IMR-90 (cell line): ENCODE measurements around the gene MBD3L2B. TPM values are rescaled to one million over a fixed set of nuclear protein-coding genes. Genes with fewer than 3 reads are reported as not detected.

Experiments used
- ATAC-seq: fragments of 200-7000 bp; cut with Tn5 transposase; 2 replicates; pipeline ENCODE4 v1.9.1; 2020; ENCODE audit warnings: low read depth, mild to moderate bottlenecking, moderate library complexity
- BruUV-seq: library from RNA; stranded (reverse); fragments of 400-500 nt; replicated peaks from 2 replicates; lab custom pipeline; 2021; lab: Mats Ljungman, UMichigan
- CTCF ChIA-PET: fragments of 300-600 bp; formaldehyde crosslinking; extraction: SDS; loops from one replicate; lab custom pipeline; 2021; ENCODE audit warnings: antibody characterized with exemption; lab: Yijun Ruan, JAX
- POLR2A ChIA-PET: fragments of 300-600 bp; sonication (Branson Sonifier 250); formaldehyde crosslinking; loops from one replicate; lab custom pipeline; 2022; ENCODE audit warnings: antibody characterized with exemption; ENCODE audit not compliant: unreplicated experiment; lab: Charles Lee
- DNase-seq: peaks from one replicate; pipeline ENCODE4 v3.0.0; 2013
- H2AFZ ChIP-seq: replicated peaks from 2 replicates; pipeline ENCODE3; 2013; ENCODE audit warnings: low read length, mild to moderate bottlenecking; ENCODE audit not compliant: poor library complexity
- H2AK5ac ChIP-seq: 2 replicates; pipeline ENCODE4 v1.6.1; 2013; ENCODE audit warnings: low read depth, low read length, inconsistent platforms
- H2AK9ac ChIP-seq: replicated peaks from 2 replicates; pipeline ENCODE3; 2013; ENCODE audit warnings: mild to moderate bottlenecking, low read depth, low read length, moderate library complexity; ENCODE audit not compliant: poor library complexity
- H2BK120ac ChIP-seq: 2 replicates; pipeline ENCODE4 v1.6.1; 2013; ENCODE audit warnings: low read depth, low read length, inconsistent platforms
- H2BK15ac ChIP-seq: 3 replicates; pipeline ENCODE4 v1.6.1; 2013; ENCODE audit warnings: low read depth, low read length, inconsistent platforms
- H2BK20ac ChIP-seq: 2 replicates; pipeline ENCODE4 v1.6.1; 2013; ENCODE audit warnings: low read depth, mild to moderate bottlenecking, inconsistent platforms, low read length, moderate library complexity
- H2BK5ac ChIP-seq: 2 replicates; pipeline ENCODE4 v1.6.1; 2013; ENCODE audit warnings: mild to moderate bottlenecking, low read depth, low read length, inconsistent platforms; ENCODE audit not compliant: poor library complexity, severe bottlenecking
- H3K14ac ChIP-seq: replicated peaks from 2 replicates; pipeline ENCODE4 v1.6.1; 2013; ENCODE audit warnings: low read depth, low read length, inconsistent platforms
- H3K18ac ChIP-seq: 2 replicates; pipeline ENCODE4 v1.6.1; 2013; ENCODE audit warnings: low read depth, low read length, control low read depth
- H3K23ac ChIP-seq: 2 replicates; pipeline ENCODE4 v1.6.1; 2013; ENCODE audit warnings: low read depth, low read length, inconsistent platforms
- H3K27ac ChIP-seq: 2 replicates; pipeline ENCODE4 v1.5.1; 2013; ENCODE audit warnings: mild to moderate bottlenecking, control low read depth, low read length; ENCODE audit not compliant: insufficient read depth
- H3K27me3 ChIP-seq: 2 replicates; pipeline ENCODE4 v1.6.1; 2013; ENCODE audit warnings: low read length; ENCODE audit not compliant: control insufficient read depth, insufficient read depth
- H3K36me3 ChIP-seq: 2 replicates; pipeline ENCODE4 v1.6.1; 2013; ENCODE audit warnings: low read length, mixed read lengths; ENCODE audit not compliant: control insufficient read depth, insufficient read depth
- H3K4ac ChIP-seq: 2 replicates; pipeline ENCODE4 v1.6.1; 2013; ENCODE audit warnings: low read depth, low read length, inconsistent platforms
- H3K4me1 ChIP-seq: 2 replicates; pipeline ENCODE4 v1.6.1; 2013; ENCODE audit warnings: low read length, mixed read lengths; ENCODE audit not compliant: control insufficient read depth, insufficient read depth
- H3K4me2 ChIP-seq: 2 replicates; pipeline ENCODE4 v1.6.1; 2013; ENCODE audit warnings: low read depth, mild to moderate bottlenecking, control low read depth, low read length, moderate library complexity
- H3K4me3 ChIP-seq: 2 replicates; pipeline ENCODE4 v1.5.1; 2013; ENCODE audit warnings: low read depth, mild to moderate bottlenecking, control low read depth, low read length, moderate library complexity; ENCODE audit not compliant: insufficient read depth
- H3K56ac ChIP-seq: 2 replicates; pipeline ENCODE4 v1.6.1; 2013; ENCODE audit warnings: low read length, inconsistent platforms; ENCODE audit not compliant: insufficient read depth; ENCODE audit errors: extremely low read depth
- H3K79me1 ChIP-seq, 2 experiments: 2 replicates each; pipeline ENCODE4 v1.6.1; 2013; ENCODE audit warnings: low read length in 2 of 2, inconsistent platforms in 1 of 2, low read depth in 1 of 2
- H3K9ac ChIP-seq: 2 replicates; pipeline ENCODE4 v1.6.1; 2013; ENCODE audit warnings: low read depth, low read length, control low read depth
- H3K9me1 ChIP-seq: 2 replicates; pipeline ENCODE4 v1.6.1; 2013; ENCODE audit warnings: low read length, inconsistent platforms; ENCODE audit not compliant: insufficient read depth
- H3K9me3 ChIP-seq: 2 replicates; pipeline ENCODE4 v1.6.1; 2013; ENCODE audit warnings: low read length; ENCODE audit not compliant: control insufficient read depth, insufficient read depth
- H4K20me1 ChIP-seq: 2 replicates; pipeline ENCODE4 v1.6.1; 2013; ENCODE audit warnings: low read length, inconsistent platforms; ENCODE audit not compliant: insufficient read depth
- H4K5ac ChIP-seq: 2 replicates; pipeline ENCODE4 v1.6.1; 2013; ENCODE audit warnings: mild to moderate bottlenecking, low read depth, low read length, control low read depth
- H4K8ac ChIP-seq, 2 experiments: 2 replicates each; pipeline ENCODE4 v1.6.1; 2013; ENCODE audit warnings: low read depth in 2 of 2, low read length in 2 of 2, control low read depth in 1 of 2, inconsistent platforms in 1 of 2
- H4K91ac ChIP-seq: 2 replicates; pipeline ENCODE4 v1.6.1; 2013; ENCODE audit warnings: low read depth, low read length, inconsistent platforms; ENCODE audit not compliant: insufficient read depth
- BHLHE40 ChIP-seq: fragments of 150-350 bp; IDR thresholded peaks from 2 replicates; pipeline ENCODE4 v1.6.1; 2016; ENCODE audit warnings: mild to moderate bottlenecking, low read depth, low read length
- CEBPB ChIP-seq: IDR thresholded peaks from 2 replicates; pipeline ENCODE4 v1.6.1; 2012; ENCODE audit warnings: low read depth, low read length, improper control_type of control experiment
- CTCF ChIP-seq: conservative IDR thresholded peaks from 2 replicates; pipeline ENCODE4 v1.5.1; 2012; ENCODE audit warnings: mild to moderate bottlenecking, low read depth, low read length, improper control_type of control experiment
- ELK1 ChIP-seq: fragments of 150-350 bp; IDR thresholded peaks from 2 replicates; pipeline ENCODE4 v1.6.1; 2016; ENCODE audit warnings: low read depth, mild to moderate bottlenecking, low read length, moderate library complexity, borderline replicate concordance
- FOS ChIP-seq: fragments of 150-350 bp; IDR thresholded peaks from 2 replicates; pipeline ENCODE4 v1.6.1; 2016; ENCODE audit warnings: low read depth, low read length
- MAFK ChIP-seq: IDR thresholded peaks from 2 replicates; pipeline ENCODE4 v1.6.1; 2012; ENCODE audit warnings: low read depth, low read length, improper control_type of control experiment
- MAZ ChIP-seq: IDR thresholded peaks from 2 replicates; pipeline ENCODE4 v1.6.1; 2012; ENCODE audit warnings: low read depth, mild to moderate bottlenecking, low read length, improper control_type of control experiment, moderate library complexity, borderline replicate concordance
- MXI1 ChIP-seq: IDR thresholded peaks from 2 replicates; pipeline ENCODE4 v1.6.1; 2012; ENCODE audit warnings: low read depth, mild to moderate bottlenecking, low read length, moderate library complexity, borderline replicate concordance
- NFE2L2 ChIP-seq: fragments of 150-350 bp; IDR thresholded peaks from 2 replicates; pipeline ENCODE4 v1.6.1; 2016; ENCODE audit warnings: low read depth, mild to moderate bottlenecking, low read length
- POLR2A ChIP-seq: IDR thresholded peaks from 2 replicates; pipeline ENCODE4 v1.6.1; 2012; ENCODE audit warnings: mild to moderate bottlenecking, low read depth, low read length
- RAD21 ChIP-seq: IDR thresholded peaks from 2 replicates; pipeline ENCODE4 v1.6.1; 2012; ENCODE audit warnings: low read length, improper control_type of control experiment
- RCOR1 ChIP-seq: IDR thresholded peaks from 2 replicates; pipeline ENCODE4 v1.6.1; 2012; ENCODE audit warnings: mild to moderate bottlenecking, low read length, improper control_type of control experiment; ENCODE audit not compliant: insufficient replicate concordance
- RFX5 ChIP-seq: IDR thresholded peaks from 2 replicates; pipeline ENCODE4 v1.8.0; 2012; ENCODE audit warnings: low read depth, mild to moderate bottlenecking, low read length, moderate library complexity
- SMC3 ChIP-seq: fragments of 150-350 bp; IDR thresholded peaks from 2 replicates; pipeline ENCODE4 v1.6.1; 2016; ENCODE audit warnings: low read depth, mild to moderate bottlenecking, antibody characterized with exemption, low read length, moderate library complexity
- USF2 ChIP-seq: fragments of 150-350 bp; IDR thresholded peaks from 2 replicates; pipeline ENCODE4 v1.6.1; 2017; ENCODE audit warnings: mild to moderate bottlenecking, antibody characterized with exemption, low read length, low read depth
- WGBS, 2 experiments: methylation state at CpG; one replicate each; pipeline versions ENCODE4 v1.1.5 to v1.1.7; 2013; ENCODE audit warnings: missing lambda C conversion rate in 2 of 2; ENCODE audit not compliant: insufficient read length in 1 of 2; ENCODE audit errors: extremely low coverage in 2 of 2; 5-methylcytosine and 5-hydroxymethylcytosine counted together
- dilution Hi-C: fragments of 300-500 bp; cut with HindIII; formaldehyde crosslinking; loops from one replicate; pipeline ENCODE4 v1.14.3; 2018; ENCODE audit warnings: low sequenced_read_pairs; ENCODE audit not compliant: unreplicated experiment
- in situ Hi-C: fragments of 300-500 bp; cut with MboI; formaldehyde crosslinking; loops from 3 replicates; pipeline ENCODE4 v1.14.3; 2019; ENCODE audit warnings: low sequenced_read_pairs, inconsistent platforms, mixed read lengths
- intact Hi-C: fragments of 100-400 bp; cut with micrococcal nuclease; formaldehyde crosslinking; loops from 2 replicates; pipeline ENCODE4 v1.10.0; 2022
- polyA plus RNA-seq, 3 experiments: library from polyadenylated mRNA; depleted of rRNA; stranded (reverse); fragments of >200 nt; gene quantifications; 2 replicates each; pipeline ENCODE4 v1.2.3, GENCODE V29; 2012; ENCODE audit warnings: low replicate concordance in 1 of 3
- total RNA-seq: library from RNA; depleted of rRNA; stranded (reverse); fragments of >200 nt; gene quantifications from 2 replicates; pipeline ENCODE4 v1.2.3, GENCODE V29; 2012

Gene MBD3L2B
- total and polyA plus RNA-seq, 2 of the 4 experiments (the other 2 are of a cell fraction), result not detected

- H2BK5ac ChIP-seq, result no peak overlapping the region
- no peak overlapping the region for H3K9ac ChIP-seq
- WGBS, 2 experiments, result no CpG with 5 or more reads among the region's 2 CpGs
- intact Hi-C loops, result no loop called here
- H2BK15ac ChIP-seq, result no peak overlapping the region
- H3K79me1 ChIP-seq, result no peaks in the 10 kb centered on the region
- no peak overlapping the region for H3K4me3 ChIP-seq
- no peak overlapping the region for H3K4me2 ChIP-seq
- H3K23ac ChIP-seq, result no peak overlapping the region
- POLR2A ChIA-PET, result no interaction called here
- no peaks in the 10 kb centered on the region for H3K9me1 ChIP-seq
- no peak overlapping the region for H3K4ac ChIP-seq
- no peak overlapping the region for H4K91ac ChIP-seq
- dilution Hi-C loops, result no loop called here
- TF ChIP-seq ELK1, result no peak
- TF ChIP-seq MAFK, result no peak
- no peak for TF ChIP-seq RFX5
- TF ChIP-seq SMC3, result no peak
- no peak for TF ChIP-seq MAZ
- no peak for TF ChIP-seq MXI1
- TF ChIP-seq BHLHE40, result no peak
- TF ChIP-seq POLR2A, result no peak
- TF ChIP-seq NFE2L2, result no peak
- no peak for TF ChIP-seq CEBPB
- TF ChIP-seq CTCF, result no peak
- TF ChIP-seq RCOR1, result no peak
- TF ChIP-seq RAD21, result no peak
- TF ChIP-seq USF2, result no peak
- TF ChIP-seq FOS, result no peak
- H4K20me1 ChIP-seq, result no peaks in the 10 kb centered on the region
- no peak overlapping the region for H2AK5ac ChIP-seq
- H2BK20ac ChIP-seq, result no peak overlapping the region
- H3K27ac ChIP-seq, result no peak overlapping the region
- H3K27me3 ChIP-seq, result no peaks in the 10 kb centered on the region
- no peaks in the 10 kb centered on the region for H3K4me1 ChIP-seq
- H2BK120ac ChIP-seq, result no peak overlapping the region
- no peak overlapping the region for H3K14ac ChIP-seq
- CTCF ChIA-PET, result no interaction called here
- H2AFZ ChIP-seq, result no peak overlapping the region
- H4K5ac ChIP-seq, result no peak overlapping the region
- H4K8ac ChIP-seq, result no peak overlapping the region
- in situ Hi-C loops, result no loop called here
- H3K56ac ChIP-seq, result no peak overlapping the region
- H3K36me3 ChIP-seq, result no peaks in the 10 kb centered on the region
- H3K9me3 ChIP-seq, result peaks cover 16% of the 10 kb centered on the region; the same call in 1 of the 2 replicates
- ATAC-seq (no peak), DNase-seq (no peak)
- H3K18ac ChIP-seq, result no peak overlapping the region
- no TSS peak for BruUV-seq
- H2AK9ac ChIP-seq, result no peak overlapping the region
These were observed 51.2 kb downstream of the MBD3L2B start for GRCh38 chr19:6970021-6970420.
